GM19328 (cell line): Measurements from ENCODE around the gene AFG1L.
"Not testable (repeated sequence)": the region's sequence is repeated elsewhere in the genome, so short reads cannot be mapped to it uniquely, and the experiment has no call there.

Experiments
- ATAC-seq: cut with Tn5 transposase; IDR thresholded peaks from one replicate; pipeline ENCODE4 v1.9.1; 2021; ENCODE audit warnings: mild to moderate bottlenecking, moderate library complexity; ENCODE audit not compliant: unreplicated experiment

The AFG1L gene

DNA sequence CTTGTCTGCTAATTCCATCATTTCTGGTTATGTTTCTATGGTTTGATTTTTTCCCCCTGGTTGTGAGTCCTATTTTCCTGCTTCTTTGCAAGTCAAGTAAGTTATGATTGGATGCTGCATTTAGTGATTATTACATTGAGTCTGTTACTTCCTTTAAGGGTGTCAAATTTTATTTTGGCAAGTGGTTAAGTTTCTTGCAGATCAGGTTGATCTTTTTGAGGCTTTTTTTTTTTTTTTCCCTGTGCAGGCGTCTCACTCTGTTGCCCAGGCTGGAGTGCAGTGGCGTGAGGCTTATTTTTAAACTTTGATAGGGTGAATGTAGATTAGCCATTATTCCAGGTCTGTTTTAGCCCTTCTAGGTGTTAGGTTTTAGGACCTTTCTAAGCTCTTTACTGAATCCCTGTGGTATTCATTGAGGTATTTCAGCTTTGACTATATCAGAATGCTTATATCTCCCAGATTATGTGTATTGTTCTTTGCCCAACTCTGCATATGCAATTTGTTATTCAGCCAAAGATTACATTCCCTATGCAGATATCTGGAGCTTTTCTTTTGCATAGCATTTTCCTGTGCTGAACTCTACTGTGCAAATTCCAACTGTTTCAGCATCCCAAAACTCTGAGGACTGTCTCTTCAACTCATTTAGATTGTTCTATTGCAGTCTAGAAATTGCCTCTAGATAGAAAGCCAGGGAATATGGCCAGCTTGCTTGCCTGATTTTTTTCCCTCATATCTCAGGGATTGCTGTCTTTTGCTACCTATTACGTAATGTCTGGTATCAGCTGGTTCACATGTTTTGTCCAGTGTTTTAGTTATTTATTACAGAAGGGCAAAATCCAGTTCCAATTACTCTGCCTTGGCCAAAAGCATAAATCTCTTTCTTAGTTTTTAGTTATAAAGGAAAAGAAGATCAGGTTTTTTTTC lies 113.3 kb downstream of the AFG1L start:
- ATAC-seq = no peak

DNA sequence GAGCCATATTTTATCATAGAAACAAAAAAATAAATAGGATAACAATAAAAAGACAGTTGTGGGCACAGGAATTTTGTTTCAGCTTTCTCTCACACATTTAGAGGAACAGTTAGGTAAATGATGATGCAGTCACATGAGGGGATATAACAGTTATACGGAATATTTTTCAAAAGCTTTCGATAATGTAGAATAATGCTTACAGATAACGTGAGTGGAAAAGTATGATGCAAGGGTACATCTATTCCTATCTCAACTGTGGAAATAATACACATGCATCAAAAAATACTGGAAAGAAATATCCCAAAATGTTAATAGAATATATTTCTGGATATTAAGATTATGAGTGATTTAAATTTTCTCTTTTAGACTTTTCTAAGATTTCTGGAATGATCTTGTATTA lies 114.0 kb downstream of the AFG1L start:
- no peak for ATAC-seq

GRCh38 chr6:108416047-108416833 lies 121.4 kb downstream of the AFG1L start:
- ATAC-seq = not testable (repeated sequence)

DNA sequence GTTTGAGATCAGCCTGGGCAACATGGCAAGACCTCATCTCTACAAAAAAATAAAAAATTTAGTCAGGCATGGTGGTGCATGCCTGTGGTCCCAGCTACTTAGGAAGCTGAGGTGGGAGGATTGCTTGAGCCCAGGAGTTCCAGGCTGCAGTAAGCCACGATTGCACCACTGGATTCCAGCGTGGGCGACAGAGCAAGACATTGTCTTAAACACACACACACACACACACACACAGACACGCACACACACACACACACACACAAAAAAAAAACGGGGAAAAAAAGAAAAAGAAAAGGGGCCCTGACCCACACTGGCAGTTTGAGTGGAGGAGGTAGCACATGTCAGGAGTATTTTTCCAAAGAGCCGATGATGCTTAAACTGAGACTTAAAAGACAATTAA lies 122.2 kb downstream of the AFG1L start:
- ATAC-seq = no peak

- ATAC-seq = no peak
Measured at GRCh38 chr6:108419474-108419873, 124.6 kb downstream of the AFG1L start.

- no peak for ATAC-seq
Measured at GRCh38 chr6:108419934-108420609, 125.2 kb downstream of the AFG1L start.

DNA sequence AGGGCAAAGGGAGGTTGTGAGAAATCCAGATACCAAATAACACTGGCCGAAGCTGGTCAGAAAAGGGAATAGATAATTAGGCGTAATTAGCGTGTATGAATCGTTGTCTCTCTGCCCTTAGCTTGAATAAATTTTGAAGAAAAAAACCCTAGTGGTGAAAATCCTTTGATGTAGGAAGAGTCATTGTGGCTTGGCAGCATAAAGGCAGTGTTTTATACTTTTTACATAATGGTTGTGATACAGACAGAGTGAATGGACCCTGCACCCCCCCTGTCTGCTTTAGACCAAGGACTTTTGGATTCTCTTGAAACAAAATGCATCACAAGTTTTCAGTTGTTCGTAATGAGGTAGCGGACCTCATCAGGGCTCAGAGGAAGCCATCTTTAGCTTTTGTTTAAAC lies 126.5 kb downstream of the AFG1L start:
- no peak for ATAC-seq

GRCh38 chr6:108423982-108424705 lies 129.3 kb downstream of the AFG1L start:
- ATAC-seq = no peak

- no peak for ATAC-seq
Measured at GRCh38 chr6:108425428-108425827, 130.6 kb downstream of the AFG1L start.

- ATAC-seq = no peak
Measured at GRCh38 chr6:108432143-108432542, 137.3 kb downstream of the AFG1L start.

DNA sequence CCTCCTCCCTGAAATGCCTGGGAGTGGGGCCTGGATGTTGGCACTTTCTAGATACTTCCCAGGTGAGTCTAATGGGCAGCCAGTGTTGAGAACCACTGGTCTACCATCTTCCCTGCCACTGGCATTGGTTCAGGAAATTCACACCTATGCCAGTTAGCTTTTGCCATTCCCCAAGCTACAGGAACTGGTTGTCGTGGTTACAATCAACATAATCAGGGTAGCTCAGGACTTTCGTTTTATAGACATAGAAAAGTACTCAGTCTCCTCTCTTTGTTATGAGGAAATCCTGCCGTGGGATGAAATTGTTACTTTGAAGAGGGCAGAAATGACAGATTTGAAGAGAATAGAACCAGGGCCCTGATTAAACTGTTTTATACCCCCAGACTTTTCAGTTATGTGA lies 137.9 kb downstream of the AFG1L start:
- no peak for ATAC-seq

- no peak for ATAC-seq
Measured at GRCh38 chr6:108434222-108434621, 139.4 kb downstream of the AFG1L start.

- ATAC-seq = no peak
Measured at GRCh38 chr6:108435391-108435790, 140.5 kb downstream of the AFG1L start.

GRCh38 chr6:108436771-108437170 lies 141.9 kb downstream of the AFG1L start:
- ATAC-seq = no peak

- no peak for ATAC-seq
Measured at GRCh38 chr6:108437821-108438220, 143.0 kb downstream of the AFG1L start.

DNA sequence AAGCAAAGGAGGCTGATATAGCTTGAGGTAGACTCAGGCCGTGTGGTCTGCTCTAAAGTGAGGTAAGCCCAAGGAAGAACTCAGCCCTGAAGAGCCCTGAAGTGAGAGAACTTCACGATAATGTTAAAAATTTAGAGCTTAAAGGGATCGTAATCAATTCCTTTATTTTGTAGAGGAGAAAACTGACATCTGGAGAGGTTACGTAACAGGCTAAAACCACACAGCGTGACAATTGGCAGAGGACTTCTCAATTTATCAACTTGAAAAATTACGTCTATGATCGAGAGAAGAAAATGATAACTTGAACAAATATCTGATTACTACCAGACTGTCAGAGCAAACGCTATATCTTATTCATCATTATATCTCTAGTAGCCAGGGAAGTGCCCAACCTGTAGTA lies 144.1 kb downstream of the AFG1L start:
- no peak for ATAC-seq

DNA sequence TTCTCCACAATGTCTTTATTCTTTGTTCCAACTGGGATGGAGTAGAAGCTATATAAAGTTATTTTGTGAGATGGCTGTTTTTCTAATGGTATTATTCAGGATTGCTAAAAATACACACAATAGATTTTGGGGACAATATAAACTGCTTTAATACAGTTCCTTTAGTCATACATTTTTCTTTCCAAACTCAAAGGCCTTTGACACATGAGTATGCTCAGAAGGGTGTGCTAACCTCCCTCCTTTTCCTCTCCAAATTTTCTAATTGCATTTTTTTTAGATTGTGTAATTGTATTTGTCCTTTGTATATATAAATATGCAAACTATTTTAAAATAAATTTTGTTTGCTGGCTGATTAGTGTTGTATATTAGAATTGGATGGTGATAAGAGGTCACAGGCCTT lies 146.3 kb downstream of the AFG1L start:
- no peak for ATAC-seq

DNA sequence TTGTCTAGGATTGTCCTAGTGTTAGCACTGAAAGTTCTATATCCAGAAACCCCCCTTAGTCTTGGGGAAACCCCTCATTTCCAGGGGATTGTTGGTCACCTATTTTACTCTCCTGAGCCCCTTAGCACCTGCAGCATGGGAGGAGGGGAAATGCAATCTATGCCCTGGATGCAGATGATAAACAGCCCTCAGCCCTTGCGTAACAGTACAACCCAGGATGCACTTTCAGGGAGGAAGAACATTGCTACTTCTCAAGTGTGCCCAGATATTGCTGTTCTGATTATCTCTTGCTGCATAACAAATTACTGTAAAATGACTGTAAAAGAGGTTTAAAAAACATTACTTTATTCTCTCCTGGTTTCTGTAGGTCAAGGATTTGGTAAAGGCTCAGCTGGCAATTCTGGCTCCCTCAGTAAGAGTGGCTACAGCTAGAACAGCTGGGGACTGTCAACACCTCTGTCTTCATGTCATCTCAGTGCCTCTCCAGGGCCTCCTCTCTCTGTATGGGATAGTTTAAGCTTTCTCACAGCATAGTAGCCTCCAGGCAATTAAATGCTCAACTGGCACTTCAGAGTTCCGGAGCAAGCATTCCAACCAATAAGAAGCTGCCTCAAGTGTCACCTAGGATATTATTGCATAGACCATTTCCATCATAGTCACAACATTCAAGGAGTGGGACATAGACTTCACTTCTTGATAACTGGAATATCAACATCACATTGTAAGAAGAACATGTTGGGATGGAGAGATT lies 148.1 kb downstream of the AFG1L start:
- no peak for ATAC-seq

DNA sequence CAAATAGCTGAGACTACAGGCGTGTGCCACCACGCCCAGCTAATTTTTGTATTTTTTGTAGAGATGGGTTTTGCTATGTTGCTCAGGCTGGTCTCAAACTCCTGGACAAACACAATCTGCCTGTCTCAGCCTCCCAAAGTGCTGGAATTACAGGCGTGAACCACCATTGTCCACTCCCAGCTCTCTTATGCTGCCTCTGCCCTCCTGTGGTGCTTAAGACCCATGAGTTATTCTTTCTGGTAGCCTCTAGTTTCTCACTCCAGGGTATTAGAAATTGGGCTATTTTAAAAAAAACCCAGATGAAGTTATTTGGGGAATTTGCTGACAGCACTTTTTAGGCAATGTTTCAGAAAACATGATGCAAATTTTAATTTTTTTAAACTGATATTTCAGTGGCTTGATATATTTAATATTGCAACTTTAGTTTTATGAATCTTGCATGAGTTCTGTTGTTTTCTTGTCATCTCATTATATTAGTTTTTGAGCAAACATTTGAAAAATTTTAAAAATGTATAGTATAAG lies 151.8 kb downstream of the AFG1L start:
- ATAC-seq = no peak

DNA sequence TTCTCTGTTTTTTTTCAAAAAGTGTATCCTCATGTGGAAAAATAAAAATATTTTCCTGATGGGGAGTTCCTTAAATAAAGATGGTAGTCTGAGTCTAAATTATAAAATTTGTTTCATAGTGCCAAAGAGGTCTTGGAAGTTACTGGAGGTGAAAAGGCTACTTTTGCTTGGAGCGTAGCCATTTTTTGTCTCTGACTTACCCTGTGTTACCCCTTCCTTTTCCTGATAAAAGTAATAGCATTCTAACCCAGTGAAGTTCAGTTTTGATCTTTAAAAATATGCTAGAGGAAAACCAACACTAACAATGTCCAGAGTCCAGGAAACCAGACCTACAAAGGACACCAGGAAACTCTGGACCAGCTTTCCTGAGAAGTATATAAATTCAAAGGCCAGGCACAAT lies 153.6 kb downstream of the AFG1L start:
- no peak for ATAC-seq
